ENCODE results near the gene ATP4A.

ATP4A gene

DNA sequence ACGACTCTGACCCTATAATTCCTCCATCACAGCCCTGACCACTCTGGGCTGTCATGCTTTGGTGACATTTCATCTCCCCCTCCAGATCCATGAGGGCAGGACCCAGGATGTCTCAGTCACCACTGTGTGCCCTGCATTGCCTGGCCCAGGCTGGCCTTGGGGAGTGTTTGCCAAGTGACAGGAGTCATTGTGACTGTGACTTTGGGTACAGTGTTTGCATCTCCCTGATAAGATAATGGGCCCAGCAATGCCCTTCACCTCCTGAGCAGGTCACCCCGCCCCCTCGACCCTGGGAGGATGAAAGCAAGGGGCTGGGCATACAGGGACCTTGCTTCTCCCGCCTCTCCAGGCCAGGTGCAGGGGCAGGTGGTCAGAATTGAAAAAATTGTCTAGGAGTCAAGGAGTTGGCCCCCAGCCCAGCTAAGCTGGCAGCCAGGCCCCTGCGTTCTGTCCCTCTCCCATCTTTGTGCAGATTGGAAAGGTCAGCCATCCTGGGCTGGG lies 5.9 kb upstream of the ATP4A start:
- Histone ChIP-seq H3K9me3 (ENCODE audit: control insufficient read depth in 1 of 2, low read length in 2 of 2) (no peaks in the 10 kb centered on the region), H3K27ac (ENCODE audit: low read depth, low read length) (no peak overlapping the region), H3K4me1 (ENCODE audit: control insufficient read depth in 1 of 2, insufficient read depth in 2 of 2, low read length in 2 of 2) (no peaks in the 10 kb centered on the region), H3K4me3 (ENCODE audit: low read depth in 1 of 2, low read length in 2 of 2) (no peak overlapping the region), H3K27me3 (ENCODE audit: control insufficient read depth in 1 of 2, insufficient read depth in 2 of 2, low read length in 2 of 2) (peaks cover 0 to 9% of the 10 kb centered on the region in 2 donors), H3K9ac (ENCODE audit: low read depth in 1 of 2, low read length in 2 of 2) (no peak overlapping the region), H3K36me3 (ENCODE audit: control insufficient read depth in 1 of 2, insufficient read depth in 2 of 2, low read length in 2 of 2) (no peaks in the 10 kb centered on the region)

GRCh38 chr19:35566738-35567137 lies 3.3 kb upstream of the ATP4A start:
- Histone ChIP-seq H3K9ac (ENCODE audit: low read depth in 1 of 2, low read length in 2 of 2) (no peak overlapping the region), H3K27me3 (ENCODE audit: control insufficient read depth in 1 of 2, insufficient read depth in 2 of 2, low read length in 2 of 2) (peaks cover 3 to 15% of the 10 kb centered on the region in 2 donors), H3K36me3 (ENCODE audit: control insufficient read depth in 1 of 2, insufficient read depth in 2 of 2, low read length in 2 of 2) (no peaks in the 10 kb centered on the region), H3K9me3 (ENCODE audit: control insufficient read depth in 1 of 2, low read length in 2 of 2) (no peaks in the 10 kb centered on the region), H3K4me3 (ENCODE audit: low read depth in 1 of 2, low read length in 2 of 2) (no peak overlapping the region), H3K27ac (ENCODE audit: low read depth, low read length) (no peak overlapping the region), H3K4me1 (ENCODE audit: control insufficient read depth in 1 of 2, insufficient read depth in 2 of 2, low read length in 2 of 2) (no peaks in the 10 kb centered on the region)

- H3K27me3 ChIP-seq (ENCODE audit: control insufficient read depth in 1 of 2, insufficient read depth in 2 of 2, low read length in 2 of 2), result peaks cover 8 to 11% of the 10 kb centered on the region in 2 donors
- H3K9ac ChIP-seq (ENCODE audit: low read depth in 1 of 2, low read length in 2 of 2), result no peak overlapping the region
- no peaks in the 10 kb centered on the region for H3K36me3 ChIP-seq (ENCODE audit: control insufficient read depth in 1 of 2, insufficient read depth in 2 of 2, low read length in 2 of 2)
- H3K9me3 ChIP-seq (ENCODE audit: control insufficient read depth in 1 of 2, low read length in 2 of 2), result no peaks in the 10 kb centered on the region
- H3K27ac ChIP-seq (ENCODE audit: low read depth, low read length), result no peak overlapping the region
- no peaks in the 10 kb centered on the region for H3K4me1 ChIP-seq (ENCODE audit: control insufficient read depth in 1 of 2, insufficient read depth in 2 of 2, low read length in 2 of 2)
- no peak overlapping the region for H3K4me3 ChIP-seq (ENCODE audit: low read depth in 1 of 2, low read length in 2 of 2)
Observed at GRCh38 chr19:35565016-35565856, 1.8 kb upstream of the ATP4A start.

DNA sequence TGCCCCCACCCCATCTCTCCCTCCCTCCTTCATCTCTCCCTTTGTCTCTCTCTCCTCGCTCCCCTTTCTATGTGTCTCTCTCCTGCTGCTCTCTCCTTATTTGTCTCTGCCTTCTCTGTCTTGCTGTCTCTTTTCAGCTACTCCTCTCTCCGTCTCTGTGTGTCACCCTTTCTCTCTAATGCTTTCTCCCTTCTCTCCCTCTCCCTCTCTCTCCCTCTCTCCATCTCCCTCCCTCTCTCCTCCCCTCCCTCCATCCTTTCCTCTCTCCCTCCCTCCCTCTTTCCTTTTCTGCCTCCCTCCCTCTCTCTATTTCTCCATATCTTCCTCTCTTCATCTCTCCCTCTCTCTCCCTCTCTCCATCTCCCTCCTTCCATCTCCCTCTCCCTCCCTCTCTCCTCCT lies 682 bp downstream of the ATP4A start:
- Histone ChIP-seq H3K27ac (ENCODE audit: low read depth, low read length) (no peak overlapping the region), H3K9me3 (ENCODE audit: control insufficient read depth in 1 of 2, low read length in 2 of 2) (no peaks in the 10 kb centered on the region), H3K4me1 (ENCODE audit: control insufficient read depth in 1 of 2, insufficient read depth in 2 of 2, low read length in 2 of 2) (peaks cover 0 to 3% of the 10 kb centered on the region in 2 donors), H3K4me3 (ENCODE audit: low read depth in 1 of 2, low read length in 2 of 2) (no peak overlapping the region), H3K9ac (ENCODE audit: low read depth in 1 of 2, low read length in 2 of 2) (no peak overlapping the region), H3K27me3 (ENCODE audit: control insufficient read depth in 1 of 2, insufficient read depth in 2 of 2, low read length in 2 of 2) (peaks cover 20 to 26% of the 10 kb centered on the region in 2 donors), H3K36me3 (ENCODE audit: control insufficient read depth in 1 of 2, insufficient read depth in 2 of 2, low read length in 2 of 2) (no peaks in the 10 kb centered on the region)

GRCh38 chr19:35562336-35562735 lies 1.1 kb downstream of the ATP4A start:
- H3K36me3 ChIP-seq (ENCODE audit: control insufficient read depth in 1 of 2, insufficient read depth in 2 of 2, low read length in 2 of 2), result no peaks in the 10 kb centered on the region
- no peaks in the 10 kb centered on the region for H3K9me3 ChIP-seq (ENCODE audit: control insufficient read depth in 1 of 2, low read length in 2 of 2)
- H3K27ac ChIP-seq (ENCODE audit: low read depth, low read length), result no peak overlapping the region
- H3K27me3 ChIP-seq (ENCODE audit: control insufficient read depth in 1 of 2, insufficient read depth in 2 of 2, low read length in 2 of 2), result peaks cover 22 to 26% of the 10 kb centered on the region in 2 donors
- no peak overlapping the region for H3K9ac ChIP-seq (ENCODE audit: low read depth in 1 of 2, low read length in 2 of 2)
- peaks cover 0 to 3% of the 10 kb centered on the region in 2 donors for H3K4me1 ChIP-seq (ENCODE audit: control insufficient read depth in 1 of 2, insufficient read depth in 2 of 2, low read length in 2 of 2)
- no peak overlapping the region for H3K4me3 ChIP-seq (ENCODE audit: low read depth in 1 of 2, low read length in 2 of 2)

GRCh38 chr19:35561436-35561835 lies 2.0 kb downstream of the ATP4A start:
- H3K27ac ChIP-seq (ENCODE audit: low read depth, low read length), result no peak overlapping the region

GRCh38 chr19:35560677-35561076 lies 2.8 kb downstream of the ATP4A start:
- no peak overlapping the region for H3K27ac ChIP-seq (ENCODE audit: low read depth, low read length)
- peaks cover 0 to 3% of the 10 kb centered on the region in 2 donors for H3K4me1 ChIP-seq (ENCODE audit: control insufficient read depth in 1 of 2, insufficient read depth in 2 of 2, low read length in 2 of 2)
- peaks cover 26 to 30% of the 10 kb centered on the region in 2 donors for H3K27me3 ChIP-seq (ENCODE audit: control insufficient read depth in 1 of 2, insufficient read depth in 2 of 2, low read length in 2 of 2)
- H3K4me3 ChIP-seq (ENCODE audit: low read depth in 1 of 2, low read length in 2 of 2), result no peak overlapping the region
- H3K9ac ChIP-seq (ENCODE audit: low read depth in 1 of 2, low read length in 2 of 2), result no peak overlapping the region
- no peaks in the 10 kb centered on the region for H3K9me3 ChIP-seq (ENCODE audit: control insufficient read depth in 1 of 2, low read length in 2 of 2)
- H3K36me3 ChIP-seq (ENCODE audit: control insufficient read depth in 1 of 2, insufficient read depth in 2 of 2, low read length in 2 of 2), result no peaks in the 10 kb centered on the region

More at GRCh38 chr19:35561436-35561835, 2.0 kb downstream of the ATP4A start:
- H3K27me3 ChIP-seq (ENCODE audit: control insufficient read depth in 1 of 2, insufficient read depth in 2 of 2, low read length in 2 of 2), result peaks cover 26% of the 10 kb centered on the region in 2 donors
- no peak overlapping the region for H3K9ac ChIP-seq (ENCODE audit: low read depth in 1 of 2, low read length in 2 of 2)
- no peaks in the 10 kb centered on the region for H3K36me3 ChIP-seq (ENCODE audit: control insufficient read depth in 1 of 2, insufficient read depth in 2 of 2, low read length in 2 of 2)
- no peak overlapping the region for H3K4me3 ChIP-seq (ENCODE audit: low read depth in 1 of 2, low read length in 2 of 2)
- H3K4me1 ChIP-seq (ENCODE audit: control insufficient read depth in 1 of 2, insufficient read depth in 2 of 2, low read length in 2 of 2), result peaks cover 0 to 3% of the 10 kb centered on the region in 2 donors
- H3K9me3 ChIP-seq (ENCODE audit: control insufficient read depth in 1 of 2, low read length in 2 of 2), result no peaks in the 10 kb centered on the region

DNA sequence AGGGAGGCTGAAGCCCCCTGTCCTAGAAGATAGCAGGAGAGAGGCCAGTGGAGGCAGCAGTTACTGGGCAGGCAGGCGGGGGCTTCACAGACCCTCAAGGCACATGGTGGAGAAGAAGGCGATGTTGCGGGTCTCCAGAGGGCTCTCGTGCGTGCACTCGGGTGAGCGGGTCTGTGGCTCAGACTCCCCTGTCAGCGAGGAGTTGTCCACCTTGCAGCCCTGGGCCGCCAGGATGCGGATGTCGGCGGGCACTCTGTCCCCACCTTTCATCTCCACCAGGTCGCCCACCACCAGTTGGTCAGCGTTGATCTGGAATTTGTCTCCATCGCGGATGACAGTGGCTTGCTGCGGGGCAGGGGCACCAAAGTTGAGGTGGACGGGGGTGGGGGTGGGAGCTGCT lies 3.2 kb downstream of the ATP4A start:
- no peak overlapping the region for H3K4me3 ChIP-seq (ENCODE audit: low read depth in 1 of 2, low read length in 2 of 2)
- H3K27ac ChIP-seq (ENCODE audit: low read depth, low read length), result no peak overlapping the region
- peaks cover 26 to 28% of the 10 kb centered on the region in 2 donors for H3K27me3 ChIP-seq (ENCODE audit: control insufficient read depth in 1 of 2, insufficient read depth in 2 of 2, low read length in 2 of 2)
- H3K36me3 ChIP-seq (ENCODE audit: control insufficient read depth in 1 of 2, insufficient read depth in 2 of 2, low read length in 2 of 2), result no peaks in the 10 kb centered on the region
- H3K9me3 ChIP-seq (ENCODE audit: control insufficient read depth in 1 of 2, low read length in 2 of 2), result no peaks in the 10 kb centered on the region
- no peak overlapping the region for H3K9ac ChIP-seq (ENCODE audit: low read depth in 1 of 2, low read length in 2 of 2)
- H3K4me1 ChIP-seq (ENCODE audit: control insufficient read depth in 1 of 2, insufficient read depth in 2 of 2, low read length in 2 of 2), result peaks cover 0 to 3% of the 10 kb centered on the region in 2 donors

DNA sequence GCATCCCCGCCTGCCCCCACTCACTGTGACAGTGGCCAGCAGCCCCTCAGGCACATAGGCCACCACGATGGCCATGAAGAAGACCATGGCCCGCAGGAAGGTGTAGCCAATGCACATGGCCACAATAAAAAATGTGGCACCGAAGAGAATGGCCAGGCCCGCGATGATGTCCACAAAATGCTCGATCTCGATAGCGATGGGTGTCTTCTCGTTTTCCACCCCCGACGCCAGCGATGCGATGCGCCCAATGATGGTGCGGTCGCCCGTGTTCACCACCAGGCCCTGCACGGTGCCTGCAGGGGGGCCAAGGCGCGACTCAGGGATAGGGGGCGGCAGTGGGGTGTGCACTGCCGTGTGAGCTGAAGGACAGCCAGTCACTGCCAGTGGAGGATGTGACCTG lies 3.7 kb downstream of the ATP4A start:
- Histone ChIP-seq H3K9ac (ENCODE audit: low read depth in 1 of 2, low read length in 2 of 2) (no peak overlapping the region), H3K4me3 (ENCODE audit: low read depth in 1 of 2, low read length in 2 of 2) (no peak overlapping the region), H3K27me3 (ENCODE audit: control insufficient read depth in 1 of 2, insufficient read depth in 2 of 2, low read length in 2 of 2) (peaks cover 26 to 27% of the 10 kb centered on the region in 2 donors), H3K27ac (ENCODE audit: low read depth, low read length) (no peak overlapping the region), H3K36me3 (ENCODE audit: control insufficient read depth in 1 of 2, insufficient read depth in 2 of 2, low read length in 2 of 2) (no peaks in the 10 kb centered on the region), H3K4me1 (ENCODE audit: control insufficient read depth in 1 of 2, insufficient read depth in 2 of 2, low read length in 2 of 2) (peaks cover 0 to 3% of the 10 kb centered on the region in 2 donors), H3K9me3 (ENCODE audit: control insufficient read depth in 1 of 2, low read length in 2 of 2) (no peaks in the 10 kb centered on the region)

DNA sequence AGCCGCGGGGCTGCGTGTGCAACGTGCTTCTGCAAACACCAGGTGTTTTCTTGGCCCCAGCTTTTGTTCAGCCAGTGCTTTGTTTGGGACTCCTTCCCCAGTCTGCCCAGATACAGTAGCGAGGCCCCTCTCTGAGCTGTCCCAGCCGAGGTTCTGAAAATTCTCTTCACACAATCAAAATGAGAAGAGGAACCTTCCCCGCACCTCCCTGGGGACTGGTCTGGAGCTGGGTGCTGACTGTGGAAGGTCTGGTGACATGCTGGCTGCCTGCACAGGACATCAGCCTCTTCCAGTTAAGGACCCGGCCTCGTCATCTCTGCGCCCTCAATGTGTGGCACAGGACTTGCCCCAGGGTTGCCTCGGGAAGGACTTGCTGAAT lies 4.2 kb downstream of the ATP4A start:
- Histone ChIP-seq H3K27me3 (ENCODE audit: control insufficient read depth in 1 of 2, insufficient read depth in 2 of 2, low read length in 2 of 2) (peaks cover 26 to 27% of the 10 kb centered on the region in 2 donors), H3K9ac (ENCODE audit: low read depth in 1 of 2, low read length in 2 of 2) (no peak overlapping the region), H3K27ac (ENCODE audit: low read depth, low read length) (no peak overlapping the region), H3K4me3 (ENCODE audit: low read depth in 1 of 2, low read length in 2 of 2) (no peak overlapping the region), H3K9me3 (ENCODE audit: control insufficient read depth in 1 of 2, low read length in 2 of 2) (no peaks in the 10 kb centered on the region), H3K36me3 (ENCODE audit: control insufficient read depth in 1 of 2, insufficient read depth in 2 of 2, low read length in 2 of 2) (no peaks in the 10 kb centered on the region), H3K4me1 (ENCODE audit: control insufficient read depth in 1 of 2, insufficient read depth in 2 of 2, low read length in 2 of 2) (peaks cover 0 to 3% of the 10 kb centered on the region in 2 donors)

All from duodenal mucosa (tissue), 2 donors.